IPS DF 6.9 (cell line): Measurements from ENCODE around the gene TLK1.

Source experiments
- DNase-seq: peaks from one replicate; pipeline ENCODE4 v3.0.0-alpha.2; 2013; ENCODE audit warnings: low read depth, low spot score
- H3K27ac ChIP-seq: one replicate; pipeline ENCODE4 v1.5.1; 2013; ENCODE audit warnings: low read length, control low read depth
- H3K27me3 ChIP-seq: 2 replicates; pipeline ENCODE4 v1.6.1; 2013; ENCODE audit warnings: mild to moderate bottlenecking, low read length; ENCODE audit not compliant: control insufficient read depth, insufficient read depth
- H3K36me3 ChIP-seq: 2 replicates; pipeline ENCODE4 v1.6.1; 2013; ENCODE audit warnings: low read length; ENCODE audit not compliant: control insufficient read depth, insufficient read depth
- H3K4me1 ChIP-seq: 2 replicates; pipeline ENCODE4 v1.6.1; 2013; ENCODE audit warnings: low read length; ENCODE audit not compliant: control insufficient read depth, insufficient read depth
- H3K4me3 ChIP-seq: 2 replicates; pipeline ENCODE4 v1.5.1; 2013; ENCODE audit warnings: mild to moderate bottlenecking, low read length
- H3K9me3 ChIP-seq: 2 replicates; pipeline ENCODE4 v1.6.1; 2013; ENCODE audit warnings: low read length, inconsistent platforms; ENCODE audit not compliant: control insufficient read depth, insufficient read depth
- WGBS: extraction: QIAGEN DNeasy Blood & Tissue Kit; methylation state at CpG from one replicate; pipeline ENCODE4 v1.1.7; 2013; ENCODE audit warnings: mixed read lengths, missing lambda C conversion rate; ENCODE audit not compliant: insufficient read length, insufficient coverage; 5-methylcytosine and 5-hydroxymethylcytosine counted together

Gene TLK1

GRCh38 chr2:171143670-171144062 lies 17.0 kb downstream of the TLK1 start:
- Histone ChIP-seq H3K27me3 (no peaks in the 10 kb centered on the region), H3K9me3 (no peaks in the 10 kb centered on the region), H3K4me3 (no peak overlapping the region), H3K27ac (no peak overlapping the region), H3K4me1 (no peaks in the 10 kb centered on the region; the same call in 1 of the 2 replicates), H3K36me3 (no peaks in the 10 kb centered on the region)
- DNase-seq = no peak
- no CpG with 5 or more reads among the region's 2 CpGs for WGBS

- no peak overlapping the region for H3K27ac ChIP-seq
Observed at GRCh38 chr2:171142398-171142797, 18.3 kb downstream of the TLK1 start.

GRCh38 chr2:171141320-171141719 lies 19.4 kb downstream of the TLK1 start:
- DNase-seq = no peak
- H3K9me3 ChIP-seq = no peaks in the 10 kb centered on the region
- H3K4me3 ChIP-seq = no peak overlapping the region
- no CpG with 5 or more reads among the region's 1 CpG for WGBS
- no peaks in the 10 kb centered on the region for H3K36me3 ChIP-seq
- H3K27ac ChIP-seq = no peak overlapping the region
- peaks cover 2% of the 10 kb centered on the region; the same call in 1 of the 2 replicates for H3K4me1 ChIP-seq
- H3K27me3 ChIP-seq = no peaks in the 10 kb centered on the region

More at GRCh38 chr2:171142398-171142797, 18.3 kb downstream of the TLK1 start:
- WGBS = no CpG with 5 or more reads among the region's 3 CpGs
- Histone ChIP-seq H3K4me3 (no peak overlapping the region), H3K4me1 (no peaks in the 10 kb centered on the region; the same call in 1 of the 2 replicates), H3K36me3 (no peaks in the 10 kb centered on the region), H3K27me3 (no peaks in the 10 kb centered on the region), H3K9me3 (no peaks in the 10 kb centered on the region)
- no peak for DNase-seq

- H3K36me3 ChIP-seq = no peaks in the 10 kb centered on the region
- DNase-seq = no peak
- no peak overlapping the region for H3K27ac ChIP-seq
- peaks cover 2% of the 10 kb centered on the region; the same call in 1 of the 2 replicates for H3K4me1 ChIP-seq
- H3K4me3 ChIP-seq = no peak overlapping the region
- no peaks in the 10 kb centered on the region for H3K27me3 ChIP-seq
- H3K9me3 ChIP-seq = no peaks in the 10 kb centered on the region
- no CpG with 5 or more reads among the region's 9 CpGs for WGBS
Observed at GRCh38 chr2:171139860-171140259, 20.8 kb downstream of the TLK1 start.

- no peak for DNase-seq
- no peaks in the 10 kb centered on the region for H3K27me3 ChIP-seq
- H3K4me1 ChIP-seq = peaks cover 3% of the 10 kb centered on the region; the same call in 1 of the 2 replicates
- no peaks in the 10 kb centered on the region for H3K36me3 ChIP-seq
- H3K9me3 ChIP-seq = no peaks in the 10 kb centered on the region
- no CpG with 5 or more reads among the region's 4 CpGs for WGBS
- H3K4me3 ChIP-seq = no peak overlapping the region
- no peak overlapping the region for H3K27ac ChIP-seq
Observed at GRCh38 chr2:171136024-171136423, 24.7 kb downstream of the TLK1 start.

GRCh38 chr2:171134624-171135230 lies 26.0 kb downstream of the TLK1 start:
- no peaks in the 10 kb centered on the region for H3K9me3 ChIP-seq

GRCh38 chr2:171132086-171132485 lies 28.6 kb downstream of the TLK1 start:
- Histone ChIP-seq H3K4me3 (no peak overlapping the region), H3K4me1 (peaks cover 3% of the 10 kb centered on the region; the same call in 1 of the 2 replicates), H3K9me3 (no peaks in the 10 kb centered on the region), H3K27ac (no peak overlapping the region), H3K36me3 (no peaks in the 10 kb centered on the region), H3K27me3 (no peaks in the 10 kb centered on the region)
- DNase-seq = no peak
- no CpG with 5 or more reads among the region's 5 CpGs for WGBS

More at GRCh38 chr2:171134624-171135230, 26.0 kb downstream of the TLK1 start:
- DNase-seq = no peak
- no CpG with 5 or more reads among the region's 4 CpGs for WGBS
- Histone ChIP-seq H3K27ac (no peak overlapping the region), H3K27me3 (no peaks in the 10 kb centered on the region), H3K36me3 (no peaks in the 10 kb centered on the region), H3K4me3 (no peak overlapping the region), H3K4me1 (peaks cover 3% of the 10 kb centered on the region; the same call in 1 of the 2 replicates)

- no peaks in the 10 kb centered on the region for H3K9me3 ChIP-seq
- no peaks in the 10 kb centered on the region for H3K27me3 ChIP-seq
- H3K4me1 ChIP-seq = 0 out of 2 replicates have a peak, but pooled peaks cover 1% of the 10 kb centered on the region
- H3K4me3 ChIP-seq = no peak overlapping the region
- DNase-seq = no peak
- no peak overlapping the region for H3K27ac ChIP-seq
- WGBS = no CpG with 5 or more reads among the region's 1 CpG
- H3K36me3 ChIP-seq = no peaks in the 10 kb centered on the region
Observed at GRCh38 chr2:171128461-171128860, 32.2 kb downstream of the TLK1 start.

GRCh38 chr2:171124541-171124940 lies 36.2 kb downstream of the TLK1 start:
- Histone ChIP-seq H3K27me3 (no peaks in the 10 kb centered on the region), H3K9me3 (no peaks in the 10 kb centered on the region), H3K27ac (no peak overlapping the region), H3K36me3 (no peaks in the 10 kb centered on the region), H3K4me1 (no peaks in the 10 kb centered on the region), H3K4me3 (no peak overlapping the region)
- no CpG with 5 or more reads among the region's 4 CpGs for WGBS
- no peak for DNase-seq

- Histone ChIP-seq H3K36me3 (no peaks in the 10 kb centered on the region), H3K4me3 (no peak overlapping the region), H3K27me3 (no peaks in the 10 kb centered on the region), H3K4me1 (no peaks in the 10 kb centered on the region), H3K9me3 (no peaks in the 10 kb centered on the region), H3K27ac (no peak overlapping the region)
- DNase-seq = no peak
Observed at GRCh38 chr2:171109571-171109970, 51.1 kb downstream of the TLK1 start.

- no peak overlapping the region for H3K27ac ChIP-seq
- no peak overlapping the region for H3K4me3 ChIP-seq
- no peaks in the 10 kb centered on the region for H3K36me3 ChIP-seq
- no peaks in the 10 kb centered on the region for H3K27me3 ChIP-seq
- H3K9me3 ChIP-seq = no peaks in the 10 kb centered on the region
- no peak for DNase-seq
- H3K4me1 ChIP-seq = no peaks in the 10 kb centered on the region
- no CpG with 5 or more reads among the region's 1 CpG for WGBS
Observed at GRCh38 chr2:171109020-171109419, 51.7 kb downstream of the TLK1 start.
